GM12892 (cell line): ENCODE results near the gene CLASP2.

Experiments used
- POLR2A ChIP-seq: IDR thresholded peaks from 2 replicates; pipeline ENCODE4 v1.6.1; 2011; ENCODE audit warnings: low read depth, low read length, control low read depth
- POLR2AphosphoS5 ChIP-seq: IDR thresholded peaks from 2 replicates; pipeline ENCODE4 v1.6.1; 2011; ENCODE audit warnings: low read depth, low read length, control low read depth

DNA sequence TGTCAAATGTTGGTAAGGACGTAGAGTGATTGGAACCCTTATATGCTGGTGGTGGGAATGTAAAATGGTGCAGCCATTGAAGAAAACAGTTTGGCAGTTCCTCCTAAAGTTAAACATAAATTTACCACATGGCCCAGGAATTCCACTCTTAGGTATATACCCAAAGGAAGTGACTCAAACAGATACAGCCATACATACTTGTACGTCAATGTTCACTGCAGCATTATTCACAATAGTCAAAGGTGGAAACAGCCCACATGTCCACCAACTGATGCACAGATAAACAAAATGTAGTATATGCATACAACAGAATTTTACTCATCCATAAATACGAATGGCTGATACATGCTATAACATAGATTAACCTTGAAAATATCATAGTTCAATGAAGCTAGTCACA lies 13.2 kb downstream of the CLASP2 start:
- TF ChIP-seq POLR2A (no peak), POLR2AphosphoS5 (no peak)
